H1 (cell line): ENCODE measurements around the gene VEGFC. TPM values are rescaled to one million over a fixed set of nuclear protein-coding genes. Genes with fewer than 3 reads are reported as not detected.
A peak's percentile ranks its signal among the peaks of the same experiment; 100 is the strongest.

Source experiments
- CTCF ChIA-PET: fragments of 300-600 bp; sonication (Branson Sonifier 250); formaldehyde crosslinking; loops from one replicate; lab custom pipeline; 2021; ENCODE audit not compliant: partially characterized antibody; lab: Charles Lee
- POLR2A ChIA-PET: fragments of 300-600 bp; sonication (Branson Sonifier 250); formaldehyde crosslinking; loops from one replicate; lab custom pipeline; 2021; ENCODE audit warnings: inconsistent platforms; ENCODE audit not compliant: partially characterized antibody; lab: Charles Lee
- DNase-seq, 2 experiments: peaks; one replicate each; pipeline versions ENCODE4 v3.0.0 to v3.0.0-alpha.2; 2010 to 2022; ENCODE audit warnings: low spot score in 2 of 2, low read depth in 1 of 2, mixed read lengths in 1 of 2
- FAIRE-seq: peaks from 2 replicates; lab custom pipeline; 2011; peaks lifted over from hg19 to GRCh38; lab: Jason Lieb, UNC
- H2AFZ ChIP-seq: 2 replicates; pipeline ENCODE4 v1.8.1; 2012; ENCODE audit warnings: low read length, inconsistent platforms
- H2AK5ac ChIP-seq: 2 replicates; pipeline ENCODE4 v1.6.1; 2013; ENCODE audit warnings: low read depth, low read length
- H2BK120ac ChIP-seq: replicated peaks from 2 replicates; pipeline ENCODE3; 2013; ENCODE audit warnings: low read depth, low read length, inconsistent platforms
- H2BK12ac ChIP-seq: 2 replicates; pipeline ENCODE4 v1.6.1; 2013; ENCODE audit warnings: low read depth, low read length
- H2BK15ac ChIP-seq: 2 replicates; pipeline ENCODE4 v1.6.1; 2013; ENCODE audit warnings: low read length
- H2BK20ac ChIP-seq: 2 replicates; pipeline ENCODE4 v1.6.1; 2013; ENCODE audit warnings: low read length
- H2BK5ac ChIP-seq: 2 replicates; pipeline ENCODE4 v1.6.1; 2013; ENCODE audit warnings: low read depth, low read length
- H3K14ac ChIP-seq: 2 replicates; pipeline ENCODE4 v1.6.1; 2013; ENCODE audit warnings: inconsistent platforms; ENCODE audit not compliant: insufficient read length
- H3K18ac ChIP-seq: 2 replicates; pipeline ENCODE4 v1.6.1; 2013; ENCODE audit warnings: low read length; ENCODE audit errors: extremely low read depth
- H3K23ac ChIP-seq: 2 replicates; pipeline ENCODE4 v1.6.1; 2013; ENCODE audit warnings: inconsistent platforms; ENCODE audit not compliant: insufficient read length
- H3K23me2 ChIP-seq: 2 replicates; pipeline ENCODE4 v1.6.1; 2013; ENCODE audit warnings: low read depth, low read length
- H3K27ac ChIP-seq: 2 replicates; pipeline ENCODE4 v1.6.1; 2011; ENCODE audit warnings: low read depth, low read length, inconsistent platforms
- H3K27me3 ChIP-seq, 4 experiments: replicated peaks in 1 of 4; 1 replicate in 1 of 4; 2 replicates in 3 of 4; pipeline versions ENCODE4 v1.6.1 to v1.8.1; 2011 to 2013; ENCODE audit warnings: low read length in 3 of 4, mild to moderate bottlenecking in 3 of 4, inconsistent platforms in 2 of 4, mixed read lengths in 2 of 4, moderate library complexity in 1 of 4; ENCODE audit not compliant: control insufficient read depth in 3 of 4, insufficient read depth in 3 of 4; ENCODE audit errors: extremely low read depth in 1 of 4
- H3K36me3 ChIP-seq, 4 experiments: 2 replicates each; pipeline versions ENCODE4 v1.6.1 to v1.8.1; 2011 to 2013; ENCODE audit warnings: mild to moderate bottlenecking in 4 of 4, low read length in 3 of 4, moderate library complexity in 2 of 4, control low read depth in 1 of 4, inconsistent platforms in 1 of 4; ENCODE audit not compliant: insufficient read depth in 4 of 4, control insufficient read depth in 2 of 4
- H3K4ac ChIP-seq: replicated peaks from 2 replicates; pipeline ENCODE3; 2013; ENCODE audit warnings: low read length, low read depth, mixed read lengths, inconsistent platforms; ENCODE audit not compliant: insufficient read length
- H3K4me1 ChIP-seq, 4 experiments: replicated peaks in 1 of 4; 1 replicate in 1 of 4; 2 replicates in 3 of 4; pipeline versions ENCODE4 v1.6.1 to v1.8.1; 2011 to 2013; ENCODE audit warnings: low read length in 3 of 4, inconsistent platforms in 2 of 4, mixed read lengths in 1 of 4; ENCODE audit not compliant: insufficient read depth in 4 of 4, control insufficient read depth in 3 of 4
- H3K4me2 ChIP-seq, 2 experiments: 2 replicates each; pipeline versions ENCODE4 v1.6.1 to v1.8.1; 2011 to 2013; ENCODE audit warnings: low read depth in 2 of 2, low read length in 2 of 2, control low read depth in 1 of 2, inconsistent platforms in 1 of 2, mild to moderate bottlenecking in 1 of 2; ENCODE audit not compliant: insufficient read depth in 1 of 2
- H3K4me3 ChIP-seq, 4 experiments: fragments of 200-600, 300-600 bp in 1 of 4; sonication (generic), shearing (Covaris generic), sonication (Bioruptor Twin) in 1 of 4; 2 replicates each; pipeline versions ENCODE4 v1.5.1 to v1.8.1; 2011 to 2016; ENCODE audit warnings: low read length in 4 of 4, low read depth in 3 of 4, control low read depth in 2 of 4, inconsistent platforms in 2 of 4, mild to moderate bottlenecking in 2 of 4, mixed read lengths in 1 of 4, moderate library complexity in 1 of 4; ENCODE audit not compliant: insufficient read depth in 2 of 4; ENCODE audit errors: extremely low read depth in 1 of 4
- H3K56ac ChIP-seq: replicated peaks from 2 replicates; pipeline ENCODE3; 2013; ENCODE audit warnings: low read depth, mild to moderate bottlenecking, mixed read lengths, low read length, inconsistent platforms; ENCODE audit not compliant: insufficient read length
- H3K79me1 ChIP-seq: 2 replicates; pipeline ENCODE4 v1.6.1; 2013; ENCODE audit warnings: low read depth, low read length, control low read depth
- H3K79me2 ChIP-seq, 2 experiments: 2 replicates each; pipeline versions ENCODE4 v1.6.1 to v1.8.1; 2012 to 2013; ENCODE audit warnings: low read length in 2 of 2, mild to moderate bottlenecking in 2 of 2, inconsistent platforms in 1 of 2; ENCODE audit not compliant: insufficient read depth in 2 of 2, control insufficient read depth in 1 of 2
- H3K9ac ChIP-seq, 4 experiments: replicated peaks in 1 of 4; 1 replicate in 1 of 4; 2 replicates in 3 of 4; pipeline versions ENCODE4 v1.6.1 to v1.8.1; 2011 to 2013; ENCODE audit warnings: low read depth in 3 of 4, low read length in 3 of 4, control low read depth in 2 of 4, mild to moderate bottlenecking in 2 of 4, moderate library complexity in 2 of 4, inconsistent platforms in 1 of 4; ENCODE audit errors: extremely low read depth in 1 of 4
- H3K9me3 ChIP-seq, 2 experiments: 2 replicates each; pipeline versions ENCODE4 v1.6.1 to v1.8.1; 2012 to 2013; ENCODE audit warnings: mild to moderate bottlenecking in 2 of 2, moderate library complexity in 2 of 2, control low read depth in 1 of 2, inconsistent platforms in 1 of 2, low read depth in 1 of 2, low read length in 1 of 2, mixed read lengths in 1 of 2; ENCODE audit not compliant: insufficient read depth in 2 of 2
- H4K20me1 ChIP-seq, 2 experiments: replicated peaks in 1 of 2; 2 replicates each; pipeline versions ENCODE3 to v1.8.1; 2011 to 2013; ENCODE audit warnings: inconsistent platforms in 2 of 2, low read length in 2 of 2, mild to moderate bottlenecking in 1 of 2; ENCODE audit not compliant: insufficient read depth in 2 of 2, control insufficient read depth in 1 of 2
- H4K5ac ChIP-seq: 2 replicates; pipeline ENCODE4 v1.6.1; 2013; ENCODE audit warnings: low read length, low read depth, mixed read lengths, inconsistent platforms; ENCODE audit not compliant: insufficient read length
- H4K8ac ChIP-seq: 2 replicates; pipeline ENCODE4 v1.8.0; 2013; ENCODE audit warnings: mild to moderate bottlenecking, moderate library complexity, low read length, inconsistent platforms; ENCODE audit not compliant: insufficient read depth; ENCODE audit errors: extremely low read depth
- H4K91ac ChIP-seq: replicated peaks from 2 replicates; pipeline ENCODE3; 2013; ENCODE audit warnings: low read length, mixed read lengths, inconsistent platforms; ENCODE audit not compliant: insufficient read length
- ASH2L ChIP-seq: fragments of 200-600, 300-600 bp; sonication (generic); IDR thresholded peaks from one replicate; pipeline ENCODE4 v1.7.1; 2017; ENCODE audit warnings: low read length
- CTCF ChIP-seq, 3 experiments: IDR thresholded peaks; 1 replicate in 2 of 3; 2 replicates in 1 of 3; pipeline versions ENCODE4 v1.5.1 to v1.6.1; 2011; ENCODE audit warnings: low read length in 3 of 3, mild to moderate bottlenecking in 3 of 3, inconsistent platforms in 2 of 3, low read depth in 1 of 3, moderate library complexity in 1 of 3; ENCODE audit not compliant: insufficient read depth in 1 of 3; ENCODE audit errors: control extremely low read depth in 1 of 3
- PHF8 ChIP-seq: fragments of 200-600 bp; sonication (generic); conservative IDR thresholded peaks from 2 replicates; pipeline ENCODE4 v1.7.1; 2012; ENCODE audit warnings: low read depth, mild to moderate bottlenecking, inconsistent platforms, low read length, moderate library complexity
- SUZ12 ChIP-seq: fragments of 200-600 bp; sonication (generic); IDR thresholded peaks from 2 replicates; pipeline ENCODE4 v1.6.1; 2012; ENCODE audit warnings: mild to moderate bottlenecking, inconsistent platforms, low read length, moderate library complexity, mixed read lengths
- WGBS, 2 experiments: shearing (Covaris generic) in 1 of 2; methylation state at CpG; one replicate each; pipeline versions ENCODE4 v1.1.6 to v1.1.7; 2013 to 2015; ENCODE audit warnings: low lambda C conversion rate in 2 of 2, mixed read lengths in 2 of 2, inconsistent platforms in 1 of 2, low coverage in 1 of 2, missing lambda C conversion rate in 1 of 2; ENCODE audit not compliant: insufficient replicate concordance in 2 of 2, insufficient coverage in 1 of 2, insufficient read length in 1 of 2; ENCODE audit errors: extremely low coverage in 1 of 2, missing lambda C conversion rate in 1 of 2; 5-methylcytosine and 5-hydroxymethylcytosine counted together
- long read RNA-seq, 2 experiments: library from RNA in 1 of 2; library from capped mRNA in 1 of 2; stranded (forward); transcript quantifications; one replicate each; pipeline ENCODE4 v2.0.0, GENCODE V29; 2021; ENCODE audit warnings: inconsistent platforms in 1 of 2
- polyA minus RNA-seq, 3 experiments: library from RNA; depleted of rRNA, polyadenylated mRNA; stranded (reverse); fragments of >200 nt; gene quantifications; 1 replicate in 2 of 3; 2 replicates in 1 of 3; pipeline ENCODE4 v1.2.3, GENCODE V29; 2011
- polyA plus RNA-seq, 7 experiments: library from polyadenylated mRNA; depleted of rRNA in 3 of 7; stranded (reverse) in 5 of 7; unstranded in 2 of 7; fragments of >200 nt in 5 of 7; fragments of 200-250 nt in 2 of 7; gene quantifications; 1 replicate in 5 of 7; 2 replicates in 1 of 7; 4 replicates in 1 of 7; pipeline versions ENCODE4 v1.2.1 to v1.2.3, GENCODE V29; 2011 to 2013; ENCODE audit warnings: missing spikeins in 2 of 7, mixed read lengths in 2 of 7
- total RNA-seq: library from RNA; stranded (reverse); fragmentation: NEBNext Ultra II Directional; extraction: Animal tissue kit (Norgen Biotek cat#: 25700); gene quantifications from 2 replicates; pipeline ENCODE4 v1.2.1, GENCODE V29; 2021

The VEGFC gene, protein sequence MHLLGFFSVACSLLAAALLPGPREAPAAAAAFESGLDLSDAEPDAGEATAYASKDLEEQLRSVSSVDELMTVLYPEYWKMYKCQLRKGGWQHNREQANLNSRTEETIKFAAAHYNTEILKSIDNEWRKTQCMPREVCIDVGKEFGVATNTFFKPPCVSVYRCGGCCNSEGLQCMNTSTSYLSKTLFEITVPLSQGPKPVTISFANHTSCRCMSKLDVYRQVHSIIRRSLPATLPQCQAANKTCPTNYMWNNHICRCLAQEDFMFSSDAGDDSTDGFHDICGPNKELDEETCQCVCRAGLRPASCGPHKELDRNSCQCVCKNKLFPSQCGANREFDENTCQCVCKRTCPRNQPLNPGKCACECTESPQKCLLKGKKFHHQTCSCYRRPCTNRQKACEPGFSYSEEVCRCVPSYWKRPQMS
- total RNA-seq (0.96 and 1.4 TPM in 2 replicates), polyA plus RNA-seq (2011; rRNA removed) (0.38 and 0.53 TPM in 2 replicates), polyA minus RNA-seq (2011; rRNA and poly(A)+ RNA removed) (0.37 and 0.66 TPM in 2 replicates)
- 0.63 TPM for polyA plus RNA-seq (2011; cell fraction: cytosol; rRNA removed)
- polyA plus RNA-seq (2011; cell fraction: nucleus; rRNA removed): 0.53 TPM
- 0.46 to 1.0 TPM (median 0.88 TPM) in 4 replicates for polyA plus RNA-seq (2012, experiment 1 of 2)
- 1.0 TPM for polyA plus RNA-seq (2012, experiment 2 of 2)
- polyA plus RNA-seq (2013, experiment 1 of 2): 0.97 TPM
- 1.5 TPM for polyA plus RNA-seq (2013, experiment 2 of 2)
- polyA minus RNA-seq (2011; cell fraction: cytosol; rRNA and poly(A)+ RNA removed): 1.1 TPM
- 0.60 TPM for polyA minus RNA-seq (2011; cell fraction: nucleus; rRNA and poly(A)+ RNA removed)
- long read RNA-seq, experiment 1, partial matches to known transcripts: 0 of 1 reads
- long read RNA-seq, experiment 1, other reads (novel, unspliced or antisense): 0 of 1 reads
- long read RNA-seq, experiment 2: 0 reads

- no peaks in the 10 kb centered on the region for H4K20me1 ChIP-seq
- FAIRE-seq (no peak), DNase-seq (peak; percentile 34 to 72)
- no peaks in the 10 kb centered on the region for H3K79me2 ChIP-seq
- no peak within 1 kb of the TSS for H2AK5ac ChIP-seq
- H3K4me2 ChIP-seq: peak within 1 kb of the TSS; percentile 78 to 81
- no peak within 1 kb of the TSS for H2BK12ac ChIP-seq
- H4K5ac ChIP-seq: no peak within 1 kb of the TSS
- H3K4me1 ChIP-seq: 0 out of 7 replicates have a peak, but pooled peaks cover 0 to 2% (median 0%) of the 10 kb centered on the region in 4 experiments
- H3K14ac ChIP-seq: no peak within 1 kb of the TSS
- CTCF ChIA-PET: interaction anchor here (1.1 to 1.5 kb wide), 2 partner anchors 27 to 255 kb away, joined by 4 to 10 read pairs; no protein-coding TSS in a partner anchor
- peak within 1 kb of the TSS; percentile 32 for H3K18ac ChIP-seq
- peaks cover 4 to 18% (median 9%) of the 10 kb centered on the region in 4 experiments for H3K27me3 ChIP-seq
- no peak within 1 kb of the TSS for H3K4ac ChIP-seq
- H3K79me1 ChIP-seq: no peaks in the 10 kb centered on the region
- H2BK15ac ChIP-seq: peak within 1 kb of the TSS; percentile 81; the same call in 1 of the 2 replicates
- no peak within 1 kb of the TSS for H3K23ac ChIP-seq
- peak within 1 kb of the TSS; percentile 93; the same call in 1 of the 2 replicates for H2AFZ ChIP-seq
- no peak within 1 kb of the TSS for H3K56ac ChIP-seq
- no peak within 1 kb of the TSS for H4K91ac ChIP-seq
- no peak within 1 kb of the TSS for H2BK120ac ChIP-seq
- 0 out of 2 replicates have a peak within 1 kb of the TSS, but pooled peaks have one; percentile 85 for H4K8ac ChIP-seq
- peak within 1 kb of the TSS; percentile 61 to 93 (median 72) for H3K4me3 ChIP-seq
- no peaks in the 10 kb centered on the region for H3K36me3 ChIP-seq
- no peak within 1 kb of the TSS for H3K27ac ChIP-seq
- no peaks in the 10 kb centered on the region for H3K9me3 ChIP-seq
- POLR2A ChIA-PET: no interaction called here
- H2BK5ac ChIP-seq: no peak within 1 kb of the TSS
- peaks cover 2% of the 10 kb centered on the region; the same call in 1 of the 2 replicates for H3K23me2 ChIP-seq
- peak within 1 kb of the TSS in 3 of 4 experiments; percentile 26 to 69 (median 42); a peak in 6 of 7 replicates for H3K9ac ChIP-seq
- WGBS, 2 experiments: no CpG with 5 or more reads among the region's 91 CpGs
- no peak within 1 kb of the TSS for H2BK20ac ChIP-seq
- TF ChIP-seq CTCF (IDR thresholded peaks at IDR 0.05; ENCODE audit: control extremely low read depth in 1 of 3, insufficient read depth in 1 of 3, low read depth in 1 of 3, low read length in 3 of 3) (peak in 1 of 3 experiments; percentile 18; a peak in 1 of 4 replicates), ASH2L (no peak), PHF8 (peak; percentile 49; the same call in 1 of the 2 replicates), SUZ12 (0 out of 2 replicates have a peak, but pooled peaks have one; percentile 15)
Measured at GRCh38 chr4:176792326-176793059, at the start of gene VEGFC. Gene VEGFC, minus strand, starts transcription at chr4:176792922. Its CDS starts 611 bp downstream, at chr4:176792311.
